GM19351 (cell line): Measurements from ENCODE around the gene CENPX.
A peak's percentile ranks its signal among the peaks of the same experiment; 100 is the strongest.

Source experiments
- ATAC-seq: cut with Tn5 transposase; IDR thresholded peaks from one replicate; pipeline ENCODE4 v1.9.1; 2021; ENCODE audit warnings: mild to moderate bottlenecking, moderate library complexity; ENCODE audit not compliant: unreplicated experiment

CENPX gene

GRCh38 chr17:82023447-82024241 is 966 bp upstream of the CENPX start:
- no peak for ATAC-seq

- ATAC-seq: peak; percentile 89
These were observed 336 bp upstream of the CENPX start, which contains the start of gene LRRC45 for GRCh38 chr17:82022981-82023446. Gene LRRC45 (plus strand): TSS chr17:82023305. CDS start chr17:82023644, 339 bp downstream.

GRCh38 chr17:82021900-82022309 is 773 bp downstream of the CENPX start:
- no peak for ATAC-seq

DNA sequence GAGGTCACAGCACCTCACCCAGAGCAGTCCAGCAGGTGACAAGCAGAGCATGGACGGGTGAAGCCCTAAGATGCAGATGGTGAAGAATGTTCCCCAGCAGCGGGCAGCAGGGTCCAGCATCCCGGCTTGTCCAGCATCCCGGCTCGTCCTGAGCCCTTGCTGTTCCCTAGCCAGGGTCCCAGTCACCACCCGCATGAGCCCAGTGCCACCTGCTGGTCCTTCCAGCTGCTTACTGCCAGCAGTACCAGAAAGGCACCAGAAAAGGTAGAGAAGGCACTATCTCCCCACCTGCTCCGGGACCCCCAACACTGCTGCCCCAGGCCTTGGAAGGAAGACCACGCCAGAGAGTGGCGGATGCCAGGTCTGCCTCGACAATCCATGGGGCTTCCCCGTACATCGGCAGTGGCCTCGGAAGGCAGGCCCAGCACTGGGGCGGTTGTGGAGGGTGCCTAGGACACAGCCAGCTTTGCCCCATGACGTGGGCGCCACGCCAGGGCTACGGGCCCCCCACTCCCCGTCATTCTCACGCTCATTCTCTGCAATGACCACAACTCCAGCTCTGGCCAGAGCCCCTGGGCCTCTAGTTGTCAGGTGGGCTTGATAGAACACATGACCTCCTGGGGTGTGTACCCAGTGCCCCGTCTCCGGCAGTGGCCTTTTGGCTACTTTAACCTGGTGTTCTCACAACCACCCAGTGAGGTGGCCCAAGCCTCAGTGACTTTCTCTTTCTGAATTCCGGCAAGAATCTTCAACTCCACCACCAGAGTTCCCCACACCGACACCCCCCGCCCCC is 1.4 kb downstream of the CENPX start:
- no peak for ATAC-seq

- no peak for ATAC-seq
These were observed 2.0 kb downstream of the CENPX start for GRCh38 chr17:82020572-82021106.

DNA sequence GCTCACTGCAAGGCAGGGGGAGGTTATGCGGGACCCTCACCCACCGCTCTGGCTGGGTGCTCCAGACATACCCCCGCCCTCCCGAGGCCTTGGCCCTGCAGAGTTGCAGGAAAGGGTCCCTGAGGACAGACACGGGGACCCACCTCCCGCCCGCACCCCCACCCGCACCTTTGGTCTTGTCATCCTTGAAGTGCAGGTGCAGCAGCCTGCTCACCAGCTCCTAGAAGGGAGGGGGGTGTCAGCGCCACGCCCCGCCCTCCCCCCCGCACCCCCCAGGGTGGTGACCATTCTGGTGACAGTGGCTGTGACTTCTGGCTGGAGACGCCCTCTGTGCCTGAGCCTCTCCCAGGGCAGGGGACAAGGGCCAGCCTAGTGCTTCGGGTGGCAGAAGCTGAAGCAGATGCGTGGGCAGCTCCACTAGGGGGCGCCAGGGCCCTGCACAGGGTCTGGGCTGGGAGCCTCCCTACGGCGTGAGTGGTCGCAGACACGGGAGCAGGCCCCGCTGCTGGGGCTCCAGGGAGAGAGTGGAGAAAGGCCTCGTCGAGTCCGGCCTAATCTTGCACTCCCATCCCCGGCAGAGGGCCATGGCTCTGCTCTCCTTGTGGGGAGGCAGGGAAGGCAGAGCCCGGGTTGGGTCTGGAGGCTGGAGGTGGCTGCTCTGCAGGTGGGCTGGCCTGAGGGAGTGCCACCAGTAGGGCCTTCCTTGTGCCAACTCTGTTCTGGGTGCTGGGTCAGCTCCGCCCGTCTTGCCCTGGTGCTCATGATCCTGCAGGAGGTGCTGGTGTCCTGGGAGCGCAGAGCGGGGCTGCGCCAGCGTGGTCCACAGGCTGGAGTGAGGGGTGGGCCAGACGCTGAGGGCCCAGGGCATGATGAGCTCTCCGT is 2.7 kb downstream of the CENPX start:
- ATAC-seq: no peak

GRCh38 chr17:82018989-82019689 is 3.5 kb downstream of the CENPX start:
- ATAC-seq: no peak

- no peak for ATAC-seq
These were observed 4.3 kb downstream of the CENPX start for GRCh38 chr17:82018152-82018988.

GRCh38 chr17:82017612-82018151 is 5.0 kb downstream of the CENPX start:
- ATAC-seq: no peak

DNA sequence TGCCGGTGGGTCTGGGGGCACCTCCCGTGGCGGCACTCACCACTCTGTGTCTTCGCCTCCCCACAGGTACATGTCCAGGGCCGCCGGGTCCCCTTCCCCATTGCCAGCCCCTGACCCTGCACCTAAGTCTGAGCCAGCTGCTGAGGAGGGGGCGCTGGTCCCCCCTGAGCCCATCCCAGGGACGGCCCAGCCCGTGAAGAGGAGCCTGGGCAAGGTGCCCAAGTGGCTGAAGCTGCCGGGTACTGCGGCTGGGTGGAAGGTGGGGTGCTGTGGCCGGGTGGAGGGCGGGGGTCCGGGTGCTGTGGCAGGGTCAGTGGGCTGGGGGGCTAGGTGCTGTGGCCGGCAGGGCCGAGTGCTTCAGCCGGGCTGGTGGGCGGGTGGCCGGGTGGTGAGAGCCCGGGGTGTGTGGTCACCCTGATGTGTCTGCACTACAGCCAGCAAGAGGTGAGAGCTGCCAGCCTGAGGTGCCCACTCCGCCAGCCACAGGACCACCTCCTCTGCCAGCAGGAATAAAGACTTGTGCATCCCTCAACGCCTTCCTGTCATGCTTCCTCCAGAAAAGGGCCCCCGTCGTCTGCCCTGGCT is 5.7 kb downstream of the CENPX start:
- no peak for ATAC-seq

DNA sequence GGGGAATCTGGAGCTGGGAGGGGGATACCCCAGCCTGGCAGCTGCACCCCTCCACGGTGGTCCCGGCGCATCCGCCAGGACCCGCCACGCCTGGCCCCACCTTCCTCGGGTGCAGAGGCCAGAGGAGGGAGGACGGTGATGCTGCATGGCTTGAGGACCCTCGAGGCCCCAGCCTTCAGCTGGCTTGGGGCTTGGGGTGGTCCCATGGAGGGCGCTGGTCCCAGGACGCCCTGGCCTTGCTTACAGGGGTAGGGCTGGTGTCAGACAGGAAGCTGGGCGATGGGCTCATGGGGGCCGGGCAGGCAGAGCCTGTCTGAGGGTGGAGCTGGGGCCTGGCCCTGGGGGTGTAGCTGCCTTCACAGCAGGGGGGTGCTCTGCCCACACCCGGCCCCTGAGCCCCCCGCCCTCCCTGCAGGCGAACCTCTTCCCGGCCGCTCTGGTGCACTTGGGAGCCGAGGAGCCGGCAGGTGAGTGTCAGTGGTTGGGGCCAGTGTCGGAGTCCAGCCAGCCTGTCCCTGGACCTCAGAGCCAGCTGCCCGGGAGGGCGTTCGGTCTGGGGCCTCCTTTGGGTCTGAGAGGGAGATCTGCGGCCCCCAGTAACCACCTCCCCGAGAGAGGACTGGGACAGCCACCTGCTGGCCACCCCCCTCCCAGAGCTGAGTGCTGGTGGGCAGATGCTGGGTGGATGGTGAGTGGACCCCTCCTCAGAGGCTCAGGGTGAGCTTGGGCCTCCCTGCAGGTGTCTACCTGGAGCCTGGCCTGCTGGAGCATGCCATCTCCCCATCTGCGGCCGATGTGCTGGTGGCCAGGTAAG is 6.4 kb downstream of the CENPX start:
- no peak for ATAC-seq

GRCh38 chr17:82015311-82015971 is 7.2 kb downstream of the CENPX start:
- ATAC-seq: no peak

GRCh38 chr17:82014971-82015310 is 7.7 kb downstream of the CENPX start:
- no peak for ATAC-seq

GRCh38 chr17:82014432-82014831 is 8.2 kb downstream of the CENPX start:
- no peak for ATAC-seq

DNA sequence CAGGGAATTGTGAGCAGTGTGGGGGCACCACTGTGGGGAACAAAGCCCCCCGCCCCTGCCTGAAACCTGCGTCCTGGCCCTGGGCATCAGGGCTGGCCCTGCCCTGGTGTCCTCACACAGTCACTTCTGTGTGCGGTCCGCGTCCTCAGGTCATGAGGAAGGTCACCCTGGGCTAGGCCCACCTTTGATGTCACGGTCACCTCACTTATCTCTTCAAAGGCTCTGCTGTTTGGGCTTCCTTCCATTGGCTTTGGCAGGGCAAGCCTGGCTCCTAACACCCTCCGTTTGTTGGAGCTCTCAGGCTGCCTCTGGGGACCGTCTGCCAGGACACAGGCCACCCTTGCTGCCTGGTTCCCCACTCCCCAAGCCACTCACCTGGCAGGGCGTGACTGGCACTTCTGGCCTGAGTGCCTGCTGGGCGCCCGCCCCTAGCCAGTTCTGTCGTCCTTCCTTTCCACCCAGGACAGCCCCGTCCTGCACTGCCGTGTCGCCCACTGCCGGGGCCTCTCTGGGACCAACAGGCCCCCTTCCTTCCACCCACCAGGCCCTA is 8.8 kb downstream of the CENPX start:
- ATAC-seq: no peak

GRCh38 chr17:82013341-82013740 is 9.3 kb downstream of the CENPX start:
- no peak for ATAC-seq
